Measurements from ENCODE around the gene KIAA1549. TPM values are rescaled to one million over a fixed set of nuclear protein-coding genes. Genes with fewer than 3 reads are reported as not detected.

The KIAA1549 gene
- total and polyA plus RNA-seq, 2 donors (not counting 1 experiment from before 2014, with no cell fraction given) = under 0.01 to 0.52 TPM

DNA sequence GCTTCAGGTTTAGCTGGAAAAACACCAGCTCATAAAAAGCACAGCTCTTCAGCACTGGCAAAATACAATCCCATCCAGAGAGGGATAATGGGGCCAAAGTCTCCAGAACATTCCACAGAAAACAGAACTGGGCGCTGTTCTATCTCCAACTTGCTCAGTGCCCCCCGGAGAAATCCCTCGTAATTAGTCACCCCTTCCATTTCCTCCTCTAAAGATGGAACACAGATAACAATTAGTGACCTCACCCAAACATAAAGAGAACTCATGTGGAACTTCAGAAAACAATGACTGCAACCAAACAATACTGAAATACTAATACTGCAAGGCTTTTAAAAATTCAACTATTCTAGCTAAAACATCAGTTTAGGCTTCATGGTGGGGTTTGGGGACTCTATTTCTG lies 46.3 kb downstream of the KIAA1549 start:
- no peak overlapping the region for H3K27ac Mint-ChIP-seq
- 91% methylated on average over 3 of the region's 3 CpGs for WGBS (ENCODE audit: insufficient coverage)
- H3K4me1 Mint-ChIP-seq = no peaks in the 10 kb centered on the region
- Histone ChIP-seq H3K9ac (ENCODE audit: low read length) (no peak overlapping the region), H3K79me2 (ENCODE audit: control insufficient read depth, insufficient read depth, low read length) (no peaks in the 10 kb centered on the region), H3K27me3 (replicated peaks in 1 of 4; ENCODE audit: control extremely low read depth in 1 of 4, control insufficient read depth in 3 of 4, insufficient read depth in 4 of 4, low read length in 3 of 4) (no peaks in the 10 kb centered on the region), H2AFZ (ENCODE audit: insufficient read depth, low read depth, low read length, poor library complexity, severe bottlenecking) (no peak overlapping the region), H3K9me3 (ENCODE audit: control extremely low read depth in 1 of 3, control insufficient read depth in 2 of 3, insufficient read depth in 1 of 3, low read length in 2 of 3) (no peaks in the 10 kb centered on the region), H3K4me3 (ENCODE audit: control extremely low read depth in 1 of 5, extremely low read depth in 1 of 5, insufficient read depth in 1 of 5, low read depth in 2 of 5, low read length in 4 of 5) (no peak overlapping the region), H3K27ac (ENCODE audit: low read length in 2 of 2) (no peak overlapping the region), H3K4me2 (replicated peaks; ENCODE audit: low read depth, low read length, poor library complexity, severe bottlenecking) (no peak overlapping the region), H4K20me1 (ENCODE audit: control insufficient read depth, insufficient read depth, low read length, poor library complexity, severe bottlenecking) (no peaks in the 10 kb centered on the region), H3K36me3 (replicated peaks in 1 of 2; ENCODE audit: control extremely low read depth in 1 of 2, control insufficient read depth in 1 of 2, extremely low read depth in 1 of 2, insufficient read depth in 2 of 2, low read length in 1 of 2) (no peaks in the 10 kb centered on the region), H3K4me1 (ENCODE audit: control insufficient read depth in 2 of 2, insufficient read depth in 2 of 2, low read length in 2 of 2) (no peaks in the 10 kb centered on the region)
- no peak overlapping the region for H3K4me3 Mint-ChIP-seq
- peaks cover 14% of the 10 kb centered on the region for H3K27me3 Mint-ChIP-seq
- DNase-seq (no peak), ATAC-seq (ENCODE audit: low read depth) (no peak)
- POLR2A ChIA-PET = interaction anchor here (0.7 kb wide), 1 partner anchor 401 kb away, joined by 6 read pairs; no protein-coding TSS in a partner anchor
- H3K9me3 Mint-ChIP-seq (ENCODE audit: insufficient read depth) = no peaks in the 10 kb centered on the region
- CTCF ChIA-PET = no interaction called here
- TF ChIP-seq EZH2 (IDR thresholded peaks at IDR 0.05; ENCODE audit: borderline replicate concordance, insufficient read depth, low read depth, low read length, poor library complexity, severe bottlenecking) = no peak
- TF ChIP-seq, protein P1, sequence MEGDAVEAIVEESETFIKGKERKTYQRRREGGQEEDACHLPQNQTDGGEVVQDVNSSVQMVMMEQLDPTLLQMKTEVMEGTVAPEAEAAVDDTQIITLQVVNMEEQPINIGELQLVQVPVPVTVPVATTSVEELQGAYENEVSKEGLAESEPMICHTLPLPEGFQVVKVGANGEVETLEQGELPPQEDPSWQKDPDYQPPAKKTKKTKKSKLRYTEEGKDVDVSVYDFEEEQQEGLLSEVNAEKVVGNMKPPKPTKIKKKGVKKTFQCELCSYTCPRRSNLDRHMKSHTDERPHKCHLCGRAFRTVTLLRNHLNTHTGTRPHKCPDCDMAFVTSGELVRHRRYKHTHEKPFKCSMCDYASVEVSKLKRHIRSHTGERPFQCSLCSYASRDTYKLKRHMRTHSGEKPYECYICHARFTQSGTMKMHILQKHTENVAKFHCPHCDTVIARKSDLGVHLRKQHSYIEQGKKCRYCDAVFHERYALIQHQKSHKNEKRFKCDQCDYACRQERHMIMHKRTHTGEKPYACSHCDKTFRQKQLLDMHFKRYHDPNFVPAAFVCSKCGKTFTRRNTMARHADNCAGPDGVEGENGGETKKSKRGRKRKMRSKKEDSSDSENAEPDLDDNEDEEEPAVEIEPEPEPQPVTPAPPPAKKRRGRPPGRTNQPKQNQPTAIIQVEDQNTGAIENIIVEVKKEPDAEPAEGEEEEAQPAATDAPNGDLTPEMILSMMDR (IDR thresholded peaks at IDR 0.05) = no peak
- intact Hi-C loops (cut with micrococcal nuclease) = no loop called here

DNA sequence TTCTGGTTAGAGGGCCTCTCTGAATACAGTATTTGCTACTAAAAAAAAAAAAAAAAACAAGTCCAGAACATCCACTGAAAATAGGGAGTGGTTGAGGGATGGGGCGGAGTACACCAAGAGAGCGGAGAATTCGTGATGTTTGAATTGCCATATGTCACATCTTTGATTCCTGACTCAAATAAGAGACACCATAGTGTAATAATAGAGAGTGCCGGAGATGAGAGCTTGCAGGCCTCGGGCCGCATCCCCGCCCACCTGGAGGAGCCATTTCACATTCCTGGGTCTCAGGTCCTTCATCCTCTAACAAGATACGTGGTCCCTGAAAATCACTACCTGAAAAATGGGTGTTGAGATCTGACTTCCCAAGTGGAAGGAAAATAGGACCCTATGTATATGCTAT lies 46.8 kb downstream of the KIAA1549 start:
- H3K36me3 ChIP-seq (replicated peaks in 1 of 2; ENCODE audit: control extremely low read depth in 1 of 2, control insufficient read depth in 1 of 2, extremely low read depth in 1 of 2, insufficient read depth in 2 of 2, low read length in 1 of 2) = no peaks in the 10 kb centered on the region
- TF ChIP-seq EZH2 (IDR thresholded peaks at IDR 0.05; ENCODE audit: borderline replicate concordance, insufficient read depth, low read depth, low read length, poor library complexity, severe bottlenecking) = no peak
- TF ChIP-seq, protein P1 (IDR thresholded peaks at IDR 0.05) = no peak
- no peaks in the 10 kb centered on the region for H3K9me3 Mint-ChIP-seq (ENCODE audit: insufficient read depth)
- H4K20me1 ChIP-seq (ENCODE audit: control insufficient read depth, insufficient read depth, low read length, poor library complexity, severe bottlenecking) = no peaks in the 10 kb centered on the region
- POLR2A ChIA-PET = interaction anchor here (0.7 kb wide), 1 partner anchor 401 kb away, joined by 6 read pairs; no protein-coding TSS in a partner anchor
- H3K27me3 ChIP-seq (replicated peaks in 1 of 4; ENCODE audit: control extremely low read depth in 1 of 4, control insufficient read depth in 3 of 4, insufficient read depth in 4 of 4, low read length in 3 of 4) = no peaks in the 10 kb centered on the region
- ATAC-seq (ENCODE audit: low read depth) = no peak
- no peak for DNase-seq
- H2AFZ ChIP-seq (ENCODE audit: insufficient read depth, low read depth, low read length, poor library complexity, severe bottlenecking) = no peak overlapping the region
- H3K27me3 Mint-ChIP-seq = peaks cover 14% of the 10 kb centered on the region
- intact Hi-C loops (cut with micrococcal nuclease) = no loop called here
- H3K4me3 Mint-ChIP-seq = no peak overlapping the region
- H3K79me2 ChIP-seq (ENCODE audit: control insufficient read depth, insufficient read depth, low read length) = no peaks in the 10 kb centered on the region
- no peaks in the 10 kb centered on the region for H3K9me3 ChIP-seq (ENCODE audit: control extremely low read depth in 1 of 3, control insufficient read depth in 2 of 3, insufficient read depth in 1 of 3, low read length in 2 of 3)
- H3K4me3 ChIP-seq (ENCODE audit: control extremely low read depth in 1 of 5, extremely low read depth in 1 of 5, insufficient read depth in 1 of 5, low read depth in 2 of 5, low read length in 4 of 5) = no peak overlapping the region
- no peaks in the 10 kb centered on the region for H3K4me1 Mint-ChIP-seq
- H3K4me2 ChIP-seq (replicated peaks; ENCODE audit: low read depth, low read length, poor library complexity, severe bottlenecking) = no peak overlapping the region
- WGBS (ENCODE audit: insufficient coverage) = no CpG with 5 or more reads among the region's 8 CpGs
- H3K27ac ChIP-seq (ENCODE audit: low read length in 2 of 2) = no peak overlapping the region
- H3K4me1 ChIP-seq (ENCODE audit: control insufficient read depth in 2 of 2, insufficient read depth in 2 of 2, low read length in 2 of 2) = no peaks in the 10 kb centered on the region
- H3K9ac ChIP-seq (ENCODE audit: low read length) = no peak overlapping the region
- H3K27ac Mint-ChIP-seq = no peak overlapping the region
- CTCF ChIA-PET = no interaction called here

Data from B cell (primary cell).